Neuronal stem cell (in vitro differentiated cells): ENCODE results near the gene ESPNL.

ENCODE experiments used
- DNase-seq: peaks from one replicate; pipeline ENCODE4 v3.0.0-alpha.2; 2013; ENCODE audit warnings: low spot score
- H2AFZ ChIP-seq: one replicate; pipeline ENCODE4 v1.6.1; 2013; ENCODE audit warnings: mild to moderate bottlenecking, low read length, inconsistent platforms
- H2AK5ac ChIP-seq: 2 replicates; pipeline ENCODE4 v1.6.1; 2013; ENCODE audit warnings: low read depth, mild to moderate bottlenecking, inconsistent platforms, low read length, moderate library complexity, mixed read lengths
- H2BK120ac ChIP-seq: 2 replicates; pipeline ENCODE4 v1.6.1; 2013; ENCODE audit warnings: low read depth, mild to moderate bottlenecking, inconsistent platforms, low read length, moderate library complexity, mixed read lengths
- H2BK12ac ChIP-seq: one replicate; pipeline ENCODE4 v1.6.1; 2013; ENCODE audit warnings: low read length, inconsistent platforms
- H2BK15ac ChIP-seq: 2 replicates; pipeline ENCODE4 v1.6.1; 2013; ENCODE audit warnings: mild to moderate bottlenecking, low read length, inconsistent platforms, mixed read lengths
- H2BK5ac ChIP-seq: one replicate; pipeline ENCODE4 v1.6.1; 2013; ENCODE audit warnings: inconsistent platforms, mild to moderate bottlenecking, low read length, moderate library complexity
- H3K14ac ChIP-seq: one replicate; pipeline ENCODE4 v1.6.1; 2013; ENCODE audit warnings: low read length, inconsistent platforms
- H3K18ac ChIP-seq: 2 replicates; pipeline ENCODE4 v1.6.1; 2013; ENCODE audit warnings: low read length, inconsistent platforms
- H3K23ac ChIP-seq: 2 replicates; pipeline ENCODE4 v1.6.1; 2013; ENCODE audit warnings: low read depth, mild to moderate bottlenecking, mixed read lengths, low read length, inconsistent platforms; ENCODE audit not compliant: poor library complexity
- H3K27ac ChIP-seq: replicated peaks from 3 replicates; pipeline ENCODE4 v1.5.1; 2013; ENCODE audit warnings: low read length, inconsistent platforms
- H3K27me3 ChIP-seq, 3 experiments: 2 replicates each; pipeline ENCODE4 v1.6.1; 2013; ENCODE audit warnings: low read length in 3 of 3, mild to moderate bottlenecking in 2 of 3, inconsistent platforms in 1 of 3, low read depth in 1 of 3, mixed read lengths in 1 of 3, moderate library complexity in 1 of 3; ENCODE audit not compliant: control insufficient read depth in 3 of 3, insufficient read depth in 3 of 3
- H3K36me3 ChIP-seq, 2 donors: replicated peaks in 1 of 2; 2 replicates each; pipeline ENCODE4 v1.6.1; 2013; ENCODE audit warnings: low read length in 2 of 2; ENCODE audit not compliant: control insufficient read depth in 2 of 2, insufficient read depth in 2 of 2
- H3K4ac ChIP-seq: 2 replicates; pipeline ENCODE4 v1.6.1; 2013; ENCODE audit warnings: inconsistent platforms, mild to moderate bottlenecking, low read length, moderate library complexity
- H3K4me1 ChIP-seq, 2 donors: 1 replicate in 1 of 2; 2 replicates in 1 of 2; pipeline ENCODE4 v1.6.1; 2013; ENCODE audit warnings: low read length in 2 of 2, low read depth in 1 of 2; ENCODE audit not compliant: control insufficient read depth in 2 of 2, insufficient read depth in 1 of 2
- H3K4me2 ChIP-seq: one replicate; pipeline ENCODE4 v1.6.1; 2013; ENCODE audit warnings: mild to moderate bottlenecking, low read length, inconsistent platforms; ENCODE audit not compliant: insufficient read depth, poor library complexity, severe bottlenecking
- H3K4me3 ChIP-seq, 2 donors: 2 replicates each; pipeline ENCODE4 v1.5.1; 2013; ENCODE audit warnings: low read length in 2 of 2, mild to moderate bottlenecking in 2 of 2, inconsistent platforms in 1 of 2, moderate library complexity in 1 of 2
- H3K79me1 ChIP-seq: one replicate; pipeline ENCODE4 v1.6.1; 2013; ENCODE audit warnings: low read depth, mild to moderate bottlenecking, inconsistent platforms, low read length, moderate library complexity
- H3K9ac ChIP-seq: one replicate; pipeline ENCODE4 v1.6.1; 2013; ENCODE audit warnings: mild to moderate bottlenecking, low read depth, low read length, inconsistent platforms; ENCODE audit not compliant: poor library complexity
- H3K9me3 ChIP-seq, 2 donors: replicated peaks in 1 of 2; 2 replicates each; pipeline versions ENCODE3 to v1.6.1; 2013; ENCODE audit warnings: low read length in 2 of 2, mild to moderate bottlenecking in 2 of 2, inconsistent platforms in 1 of 2, low read depth in 1 of 2, mixed read lengths in 1 of 2, moderate library complexity in 1 of 2; ENCODE audit not compliant: control insufficient read depth in 2 of 2, insufficient read depth in 1 of 2
- H4K8ac ChIP-seq: one replicate; pipeline ENCODE4 v1.6.1; 2013; ENCODE audit warnings: low read depth, mild to moderate bottlenecking, inconsistent platforms, low read length, moderate library complexity
- H4K91ac ChIP-seq: one replicate; pipeline ENCODE4 v1.6.1; 2013; ENCODE audit warnings: low read length, low read depth, mild to moderate bottlenecking, inconsistent platforms; ENCODE audit not compliant: poor library complexity
- WGBS, 2 donors: extraction: QIAGEN DNeasy Blood & Tissue Kit; methylation state at CpG; one replicate each; pipeline ENCODE4 v1.1.7; 2013; ENCODE audit warnings: missing lambda C conversion rate in 2 of 2, mixed read lengths in 1 of 2; ENCODE audit not compliant: insufficient read length in 2 of 2, insufficient replicate concordance in 1 of 2; ENCODE audit errors: extremely low coverage in 2 of 2; 5-methylcytosine and 5-hydroxymethylcytosine counted together

ESPNL gene

GRCh38 chr2:238146884-238147544 is 46.9 kb downstream of the ESPNL start:
- Histone ChIP-seq H3K23ac (no peak overlapping the region), H3K18ac (peak overlapping the region; percentile 31), H4K8ac (no peak overlapping the region), H4K91ac (no peak overlapping the region), H2BK5ac (no peak overlapping the region), H2BK12ac (no peak overlapping the region), H2AK5ac (peak overlapping the region; percentile 36), H3K4me2 (no peak overlapping the region), H2BK120ac (no peak overlapping the region), H3K27ac (no peak overlapping the region), H3K14ac (no peak overlapping the region), H3K27me3 (peaks cover 0 to 9% (median 0%) of the 10 kb centered on the region in 3 experiments), H3K4me3 (no peak overlapping the region), H2AFZ (peak overlapping the region; percentile 87), H3K4me1 (peaks cover 2 to 9% of the 10 kb centered on the region in 2 donors), H2BK15ac (no peak overlapping the region), H3K9ac (no peak overlapping the region), H3K4ac (no peak overlapping the region), H3K9me3 (no peaks in the 10 kb centered on the region), H3K36me3 (no peaks in the 10 kb centered on the region), H3K79me1 (peaks cover 1% of the 10 kb centered on the region)
- no CpG with 5 or more reads among the region's 13 CpGs for WGBS, 2 donors
- DNase-seq = no peak

- Histone ChIP-seq H2BK15ac (peak overlapping the region; percentile 97), H3K36me3 (no peaks in the 10 kb centered on the region), H3K18ac (peak overlapping the region; percentile 71), H2BK120ac (no peak overlapping the region), H3K4me1 (peaks cover 0 to 8% of the 10 kb centered on the region in 2 donors), H2BK12ac (peak overlapping the region; percentile 41), H3K27me3 (peaks cover 0 to 9% (median 0%) of the 10 kb centered on the region in 3 experiments), H3K9ac (no peak overlapping the region), H3K27ac (no peak overlapping the region), H2BK5ac (no peak overlapping the region), H3K9me3 (peaks cover 0 to 2% of the 10 kb centered on the region in 2 donors), H3K14ac (no peak overlapping the region), H2AK5ac (peak overlapping the region; percentile 98), H3K4me2 (no peak overlapping the region), H3K79me1 (peaks cover 1% of the 10 kb centered on the region), H3K4me3 (no peak overlapping the region), H3K23ac (no peak overlapping the region), H3K4ac (peak overlapping the region; percentile 53), H2AFZ (no peak overlapping the region), H4K91ac (no peak overlapping the region), H4K8ac (no peak overlapping the region)
- DNase-seq = no peak
- WGBS, 2 donors = no CpG with 5 or more reads among the region's 15 CpGs
Measured at GRCh38 chr2:238148981-238149380, 48.8 kb downstream of the ESPNL start.

GRCh38 chr2:238149841-238150572 is 49.9 kb downstream of the ESPNL start:
- Histone ChIP-seq H3K27ac (no peak overlapping the region), H3K14ac (peak overlapping the region; percentile 56), H3K4ac (no peak overlapping the region), H3K4me2 (no peak overlapping the region), H2BK5ac (peak overlapping the region; percentile 75), H2BK120ac (peak overlapping the region; percentile 47), H3K27me3 (peaks cover 0 to 9% (median 0%) of the 10 kb centered on the region in 3 experiments), H2AFZ (no peak overlapping the region), H4K91ac (no peak overlapping the region), H3K9me3 (peaks cover 0 to 8% of the 10 kb centered on the region in 2 donors), H3K36me3 (no peaks in the 10 kb centered on the region), H3K9ac (peak overlapping the region; percentile 60), H3K4me3 (no peak overlapping the region), H2AK5ac (peak overlapping the region; percentile 98), H3K23ac (peak overlapping the region; percentile 31), H4K8ac (peak overlapping the region; percentile 92), H2BK12ac (peak overlapping the region; percentile 41), H2BK15ac (peak overlapping the region; percentile 97), H3K18ac (peak overlapping the region; percentile 38), H3K4me1 (peaks cover 0 to 8% of the 10 kb centered on the region in 2 donors), H3K79me1 (peaks cover 1% of the 10 kb centered on the region)
- no peak for DNase-seq
- WGBS, 2 donors = no CpG with 5 or more reads among the region's 14 CpGs

DNA sequence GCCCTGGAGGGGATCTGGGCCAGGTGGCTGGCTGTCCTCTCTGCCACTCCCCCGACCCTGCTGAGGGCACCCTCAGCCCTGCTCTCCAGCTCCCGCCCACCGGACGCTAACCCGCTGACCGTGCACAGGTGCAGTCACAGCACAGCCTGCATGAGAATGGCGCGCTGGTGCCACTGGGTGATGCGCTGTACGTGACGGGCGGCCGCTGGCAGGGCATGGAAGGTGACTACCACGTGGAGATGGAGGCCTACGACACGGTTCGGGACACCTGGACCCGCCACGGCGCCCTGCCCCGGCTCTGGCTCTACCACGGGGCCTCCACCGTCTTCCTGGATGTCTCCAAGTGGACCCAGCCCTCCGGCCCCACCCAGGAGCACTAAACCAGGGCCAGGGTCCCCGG is 50.5 kb downstream of the ESPNL start:
- H2BK12ac ChIP-seq = peak overlapping the region; percentile 90
- peak overlapping the region; percentile 30 for H3K9ac ChIP-seq
- H3K27me3 ChIP-seq = peaks cover 0 to 5% (median 0%) of the 10 kb centered on the region in 3 experiments
- no CpG with 5 or more reads among the region's 25 CpGs for WGBS, 2 donors
- H3K23ac ChIP-seq = peak overlapping the region; percentile 97
- peaks cover 0 to 8% of the 10 kb centered on the region in 2 donors for H3K9me3 ChIP-seq
- peak overlapping the region; percentile 72 for H4K91ac ChIP-seq
- DNase-seq = no peak
- peak overlapping the region; percentile 72 for H2BK120ac ChIP-seq
- peak overlapping the region; percentile 75 for H2BK5ac ChIP-seq
- no peak overlapping the region for H3K27ac ChIP-seq
- H3K4me1 ChIP-seq = peaks cover 2 to 12% of the 10 kb centered on the region in 2 donors
- H3K36me3 ChIP-seq = no peaks in the 10 kb centered on the region
- H3K18ac ChIP-seq = peak overlapping the region; percentile 88
- H2AK5ac ChIP-seq = peak overlapping the region; percentile 98
- H3K14ac ChIP-seq = peak overlapping the region; percentile 84
- H2BK15ac ChIP-seq = peak overlapping the region; percentile 79
- H3K4me3 ChIP-seq = no peak overlapping the region
- H3K4ac ChIP-seq = peak overlapping the region; percentile 84
- no peak overlapping the region for H3K4me2 ChIP-seq
- peaks cover 1% of the 10 kb centered on the region for H3K79me1 ChIP-seq
- no peak overlapping the region for H4K8ac ChIP-seq
- no peak overlapping the region for H2AFZ ChIP-seq
